B cell (primary cell): ENCODE measurements around the gene CCL19. TPM values are rescaled to one million over a fixed set of nuclear protein-coding genes. Genes with fewer than 3 reads are reported as not detected.

Experiments used
- ATAC-seq: fragments of 200-7000 bp; cut with Tn5 transposase; one replicate; pipeline ENCODE4 v1.10.0; 2021; ENCODE audit warnings: low read depth, mild to moderate bottlenecking, moderate number of reproducible peaks, moderate library complexity
- CTCF ChIA-PET: fragments of 350-600 bp; sonication (Branson Sonifier 250); formaldehyde crosslinking; loops from one replicate; lab custom pipeline; 2021; ENCODE audit warnings: antibody characterized with exemption, inconsistent platforms; lab: Charles Lee
- POLR2A ChIA-PET: fragments of 350-600 bp; sonication (Branson Sonifier 250); formaldehyde crosslinking; loops from one replicate; lab custom pipeline; 2021; ENCODE audit warnings: antibody characterized with exemption; lab: Charles Lee
- DNase-seq: peaks from one replicate; pipeline ENCODE4 v3.0.0; 2013
- H2AFZ ChIP-seq: 2 replicates; pipeline ENCODE4 v1.6.1; 2012; ENCODE audit warnings: mild to moderate bottlenecking, low read depth, low read length; ENCODE audit not compliant: insufficient read depth, poor library complexity, severe bottlenecking
- H3K27ac ChIP-seq, 2 donors: 1 replicate in 1 of 2; 2 replicates in 1 of 2; pipeline ENCODE4 v1.5.1; 2012 to 2013; ENCODE audit warnings: low read length in 2 of 2, mild to moderate bottlenecking in 2 of 2, moderate library complexity in 1 of 2
- H3K27me3 ChIP-seq, 4 experiments: fragments of 200-600 bp in 1 of 4; sonication (generic) in 1 of 4; replicated peaks in 1 of 4; 1 replicate in 2 of 4; 2 replicates in 2 of 4; pipeline versions ENCODE4 v1.6.1 to v1.7.0; 2013 to 2016; ENCODE audit warnings: low read length in 3 of 4, mild to moderate bottlenecking in 2 of 4, mixed read lengths in 1 of 4, moderate library complexity in 1 of 4; ENCODE audit not compliant: insufficient read depth in 4 of 4, control insufficient read depth in 3 of 4; ENCODE audit errors: control extremely low read depth in 1 of 4
- H3K36me3 ChIP-seq, 2 experiments: replicated peaks in 1 of 2; 1 replicate in 1 of 2; 2 replicates in 1 of 2; pipeline versions ENCODE4 v1.6.1 to v1.7.1; 2013; ENCODE audit warnings: low read length in 1 of 2; ENCODE audit not compliant: insufficient read depth in 2 of 2, control insufficient read depth in 1 of 2; ENCODE audit errors: control extremely low read depth in 1 of 2, extremely low read depth in 1 of 2
- H3K4me1 ChIP-seq, 2 donors: fragments of 200-600 bp in 1 of 2; sonication (generic) in 1 of 2; 1 replicate in 1 of 2; 2 replicates in 1 of 2; pipeline versions ENCODE4 v1.5.1 to v1.6.1; 2013 to 2017; ENCODE audit warnings: low read length in 2 of 2; ENCODE audit not compliant: control insufficient read depth in 2 of 2, insufficient read depth in 2 of 2
- H3K4me2 ChIP-seq: replicated peaks from 2 replicates; pipeline ENCODE3; 2012; ENCODE audit warnings: mild to moderate bottlenecking, low read depth, low read length; ENCODE audit not compliant: poor library complexity, severe bottlenecking
- H3K4me3 ChIP-seq, 5 experiments: fragments of 200-600 bp in 1 of 5; sonication (generic) in 1 of 5; 1 replicate in 3 of 5; 2 replicates in 2 of 5; pipeline versions ENCODE4 v1.5.1 to v1.7.0; 2011 to 2016; ENCODE audit warnings: low read length in 4 of 5, mild to moderate bottlenecking in 4 of 5, low read depth in 2 of 5, control low read depth in 1 of 5, moderate library complexity in 1 of 5; ENCODE audit not compliant: insufficient read depth in 1 of 5; ENCODE audit errors: control extremely low read depth in 1 of 5, extremely low read depth in 1 of 5
- H3K79me2 ChIP-seq: fragments of 200-600 bp; sonication (generic); one replicate; pipeline ENCODE4 v1.6.0; 2016; ENCODE audit warnings: low read length; ENCODE audit not compliant: control insufficient read depth, insufficient read depth
- H3K9ac ChIP-seq: fragments of 200-600 bp; sonication (generic); 2 replicates; pipeline ENCODE4 v1.6.1; 2017; ENCODE audit warnings: mild to moderate bottlenecking, low read length, moderate library complexity
- H3K9me3 ChIP-seq, 3 donors: one replicate each; pipeline versions ENCODE4 v1.6.1 to v1.7.1; 2013; ENCODE audit warnings: low read length in 2 of 3; ENCODE audit not compliant: control insufficient read depth in 2 of 3, insufficient read depth in 1 of 3; ENCODE audit errors: control extremely low read depth in 1 of 3
- H4K20me1 ChIP-seq: 2 replicates; pipeline ENCODE4 v1.6.0; 2012; ENCODE audit warnings: mild to moderate bottlenecking, low read length; ENCODE audit not compliant: insufficient read depth, control insufficient read depth, poor library complexity, severe bottlenecking
- H3K27ac Mint-ChIP-seq: one replicate; pipeline ENCODE4 v1.8.0; 2021; ENCODE audit warnings: mixed read lengths
- H3K27me3 Mint-ChIP-seq: one replicate; pipeline ENCODE4 v1.8.0; 2021; ENCODE audit warnings: mixed read lengths
- H3K4me1 Mint-ChIP-seq: one replicate; pipeline ENCODE4 v1.8.0; 2021; ENCODE audit warnings: mixed read lengths
- H3K4me3 Mint-ChIP-seq: one replicate; pipeline ENCODE4 v1.8.0; 2021; ENCODE audit warnings: mixed read lengths
- H3K9me3 Mint-ChIP-seq: one replicate; pipeline ENCODE4 v1.8.0; 2022; ENCODE audit warnings: mixed read lengths; ENCODE audit not compliant: insufficient read depth
- EZH2 ChIP-seq: IDR thresholded peaks from 2 replicates; pipeline ENCODE4 v1.6.1; 2012; ENCODE audit warnings: borderline replicate concordance, low read depth, mild to moderate bottlenecking, moderate library complexity, low read length; ENCODE audit not compliant: insufficient read depth, poor library complexity, severe bottlenecking
- whole genome bisulfite sequencing: methylation state at CpG from one replicate; pipeline ENCODE4 v1.1.5; 2013; ENCODE audit warnings: missing lambda C conversion rate; ENCODE audit not compliant: insufficient coverage; 5-methylcytosine and 5-hydroxymethylcytosine counted together
- intact Hi-C: fragments of 100-400 bp; cut with micrococcal nuclease; formaldehyde crosslinking; loops from one replicate; pipeline ENCODE4 v1.10.0; 2022
- polyA plus RNA-seq: library from polyadenylated mRNA; depleted of rRNA; stranded (reverse); fragments of >200 nt; gene quantifications from 2 replicates; pipeline ENCODE4 v1.2.3, GENCODE V29; 2012
- total RNA-seq, 2 donors: library from RNA; stranded (reverse); fragments of 120-200 nt in 1 of 2; gene quantifications; 1 replicate in 1 of 2; 2 replicates in 1 of 2; pipeline versions ENCODE4 v1.2.3 to v1.2.4, GENCODE V29; 2013 to 2022
- TF ChIP-seq, protein P1 (sequence below): fragments of 200-600 bp; IDR thresholded peaks from one replicate; pipeline ENCODE4 v1.8.0; 2022; ENCODE audit warnings: antibody characterized with exemption, mild to moderate bottlenecking

Gene CCL19
- total and polyA plus RNA-seq, 2 donors (not counting 1 experiment from before 2014, with no cell fraction given): not detected

DNA sequence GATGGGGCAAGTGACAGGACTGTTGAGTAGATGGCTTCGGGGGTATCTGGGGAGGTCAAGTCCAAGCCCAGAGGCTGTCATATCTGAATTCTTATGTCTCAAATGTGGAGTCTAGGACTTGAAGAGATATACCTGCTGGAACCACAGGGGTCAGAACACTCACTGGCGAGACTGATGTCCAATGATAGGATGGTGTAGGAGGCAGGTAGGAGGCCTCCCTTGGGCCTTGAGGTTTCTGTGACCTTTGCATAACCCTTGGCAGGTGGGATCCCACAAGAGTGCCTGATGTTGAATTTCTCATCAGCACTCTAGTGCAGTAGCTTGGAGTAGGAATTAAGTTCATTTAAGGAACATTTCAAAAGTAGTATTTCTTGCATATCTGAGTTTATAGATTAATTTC is 16.1 kb upstream of the CCL19 start:
- H4K20me1 ChIP-seq: no peaks in the 10 kb centered on the region
- Mint-ChIP-seq H3K4me3 (no peak overlapping the region), H3K4me1 (peaks cover 3% of the 10 kb centered on the region), H3K9me3 (no peaks in the 10 kb centered on the region), H3K27me3 (peaks cover 11% of the 10 kb centered on the region), H3K27ac (no peak overlapping the region)
- ChIA-PET CTCF (no interaction called here), POLR2A (no interaction called here)
- H3K4me2 ChIP-seq: no peak overlapping the region
- no peak for ATAC-seq
- H2AFZ ChIP-seq: no peak overlapping the region
- no peaks in the 10 kb centered on the region for H3K36me3 ChIP-seq
- no peaks in the 10 kb centered on the region for H3K79me2 ChIP-seq
- intact Hi-C loops: loop anchor here (10.0 kb wide), 1 partner anchor 278 kb away; the partner anchor contains the start of gene DNAJB5
- no peak overlapping the region for H3K4me3 ChIP-seq
- no peak overlapping the region for H3K27ac ChIP-seq
- H3K4me1 ChIP-seq: peaks cover 0 to under 1% of the 10 kb centered on the region in 2 donors
- no peaks in the 10 kb centered on the region for H3K27me3 ChIP-seq
- no peak for DNase-seq
- 63% methylated on average over 2 of the region's 2 CpGs for WGBS
- H3K9me3 ChIP-seq: no peaks in the 10 kb centered on the region
- H3K9ac ChIP-seq: no peak overlapping the region
- no peak for TF ChIP-seq EZH2
- TF ChIP-seq, protein P1, sequence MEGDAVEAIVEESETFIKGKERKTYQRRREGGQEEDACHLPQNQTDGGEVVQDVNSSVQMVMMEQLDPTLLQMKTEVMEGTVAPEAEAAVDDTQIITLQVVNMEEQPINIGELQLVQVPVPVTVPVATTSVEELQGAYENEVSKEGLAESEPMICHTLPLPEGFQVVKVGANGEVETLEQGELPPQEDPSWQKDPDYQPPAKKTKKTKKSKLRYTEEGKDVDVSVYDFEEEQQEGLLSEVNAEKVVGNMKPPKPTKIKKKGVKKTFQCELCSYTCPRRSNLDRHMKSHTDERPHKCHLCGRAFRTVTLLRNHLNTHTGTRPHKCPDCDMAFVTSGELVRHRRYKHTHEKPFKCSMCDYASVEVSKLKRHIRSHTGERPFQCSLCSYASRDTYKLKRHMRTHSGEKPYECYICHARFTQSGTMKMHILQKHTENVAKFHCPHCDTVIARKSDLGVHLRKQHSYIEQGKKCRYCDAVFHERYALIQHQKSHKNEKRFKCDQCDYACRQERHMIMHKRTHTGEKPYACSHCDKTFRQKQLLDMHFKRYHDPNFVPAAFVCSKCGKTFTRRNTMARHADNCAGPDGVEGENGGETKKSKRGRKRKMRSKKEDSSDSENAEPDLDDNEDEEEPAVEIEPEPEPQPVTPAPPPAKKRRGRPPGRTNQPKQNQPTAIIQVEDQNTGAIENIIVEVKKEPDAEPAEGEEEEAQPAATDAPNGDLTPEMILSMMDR: no peak
